ENCODE measurements around the gene SLIT3.

- no peak for TF ChIP-seq ZFP30 (CRISPR knock-in tag; IDR thresholded peaks at IDR 0.05)
- TF ChIP-seq TSHZ2 (CRISPR knock-in tag; IDR thresholded peaks at IDR 0.05): no peak
Observed at GRCh38 chr5:169158764-169159163, 142.2 kb downstream of the SLIT3 start.

Measured in SK-N-SH treated with all-trans-retinoic acid at 6 μM for 48 hours (cell line).